Ovary (tissue), 3 donors: ENCODE data around the gene PSMD13.

ENCODE experiments used
- EP300 ChIP-seq: sonication (generic); formaldehyde crosslinking; IDR thresholded peaks from one replicate; pipeline ENCODE4 v1.6.1; 2017; ENCODE audit warnings: antibody characterized with exemption
- POLR2A ChIP-seq: fragments of 450-650 bp; IDR thresholded peaks from one replicate; pipeline ENCODE4 v1.6.1; 2017; ENCODE audit warnings: antibody characterized with exemption, mild to moderate bottlenecking, moderate library complexity
- TF ChIP-seq, protein P1 (sequence below), 3 donors: fragments of 450-650 bp in 2 of 3; fragments of 200-600 bp in 1 of 3; IDR thresholded peaks; one replicate each; pipeline versions ENCODE4 v1.5.1 to v1.8.0; 2016 to 2022; ENCODE audit warnings: antibody characterized with exemption in 3 of 3, mild to moderate bottlenecking in 1 of 3
- donor health status: DM: no; HTN: no; CAD: no.

GRCh38 chr11:210122-210802, 26.5 kb upstream of the PSMD13 start:
- TF ChIP-seq, protein P1, sequence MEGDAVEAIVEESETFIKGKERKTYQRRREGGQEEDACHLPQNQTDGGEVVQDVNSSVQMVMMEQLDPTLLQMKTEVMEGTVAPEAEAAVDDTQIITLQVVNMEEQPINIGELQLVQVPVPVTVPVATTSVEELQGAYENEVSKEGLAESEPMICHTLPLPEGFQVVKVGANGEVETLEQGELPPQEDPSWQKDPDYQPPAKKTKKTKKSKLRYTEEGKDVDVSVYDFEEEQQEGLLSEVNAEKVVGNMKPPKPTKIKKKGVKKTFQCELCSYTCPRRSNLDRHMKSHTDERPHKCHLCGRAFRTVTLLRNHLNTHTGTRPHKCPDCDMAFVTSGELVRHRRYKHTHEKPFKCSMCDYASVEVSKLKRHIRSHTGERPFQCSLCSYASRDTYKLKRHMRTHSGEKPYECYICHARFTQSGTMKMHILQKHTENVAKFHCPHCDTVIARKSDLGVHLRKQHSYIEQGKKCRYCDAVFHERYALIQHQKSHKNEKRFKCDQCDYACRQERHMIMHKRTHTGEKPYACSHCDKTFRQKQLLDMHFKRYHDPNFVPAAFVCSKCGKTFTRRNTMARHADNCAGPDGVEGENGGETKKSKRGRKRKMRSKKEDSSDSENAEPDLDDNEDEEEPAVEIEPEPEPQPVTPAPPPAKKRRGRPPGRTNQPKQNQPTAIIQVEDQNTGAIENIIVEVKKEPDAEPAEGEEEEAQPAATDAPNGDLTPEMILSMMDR (IDR thresholded peaks at IDR 0.05), result no peak
- TF ChIP-seq POLR2A (no peak), EP300 (no peak)
